DND-41 (cell line): ENCODE data around the gene OTOF.

Source experiments
- EZH2 ChIP-seq: IDR thresholded peaks from 3 replicates; pipeline ENCODE4 v1.6.1; 2012; ENCODE audit warnings: borderline replicate concordance, low read depth, mild to moderate bottlenecking, moderate library complexity, low read length, inconsistent platforms; ENCODE audit not compliant: severe bottlenecking
- TF ChIP-seq, protein P1 (sequence below): IDR thresholded peaks from 2 replicates; pipeline ENCODE4 v1.5.1; 2012; ENCODE audit warnings: borderline replicate concordance, low read length, moderate library complexity, mild to moderate bottlenecking; ENCODE audit not compliant: poor library complexity, severe bottlenecking; ENCODE audit errors: extremely low read depth

DNA sequence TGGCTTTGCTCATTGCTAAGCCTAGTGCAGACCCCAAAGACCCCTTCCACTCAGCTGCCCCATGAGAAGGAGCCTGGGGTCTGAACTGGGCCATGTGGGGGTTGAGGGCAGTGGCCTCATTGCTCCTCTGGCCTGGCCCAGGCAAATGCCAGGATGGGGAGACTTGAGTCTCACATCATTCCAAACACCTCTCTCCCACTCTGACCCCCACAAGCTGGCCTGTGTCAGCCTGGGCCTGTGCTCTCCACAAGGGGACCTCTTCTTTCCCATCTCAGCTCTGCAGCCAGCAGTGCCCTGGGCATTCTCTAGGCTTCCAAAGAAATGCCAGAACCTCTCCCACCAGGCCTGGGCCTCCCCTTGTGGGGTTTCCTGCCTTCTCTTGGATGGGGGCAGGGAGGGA, 45.8 kb upstream of the OTOF start:
- TF ChIP-seq, protein P1, sequence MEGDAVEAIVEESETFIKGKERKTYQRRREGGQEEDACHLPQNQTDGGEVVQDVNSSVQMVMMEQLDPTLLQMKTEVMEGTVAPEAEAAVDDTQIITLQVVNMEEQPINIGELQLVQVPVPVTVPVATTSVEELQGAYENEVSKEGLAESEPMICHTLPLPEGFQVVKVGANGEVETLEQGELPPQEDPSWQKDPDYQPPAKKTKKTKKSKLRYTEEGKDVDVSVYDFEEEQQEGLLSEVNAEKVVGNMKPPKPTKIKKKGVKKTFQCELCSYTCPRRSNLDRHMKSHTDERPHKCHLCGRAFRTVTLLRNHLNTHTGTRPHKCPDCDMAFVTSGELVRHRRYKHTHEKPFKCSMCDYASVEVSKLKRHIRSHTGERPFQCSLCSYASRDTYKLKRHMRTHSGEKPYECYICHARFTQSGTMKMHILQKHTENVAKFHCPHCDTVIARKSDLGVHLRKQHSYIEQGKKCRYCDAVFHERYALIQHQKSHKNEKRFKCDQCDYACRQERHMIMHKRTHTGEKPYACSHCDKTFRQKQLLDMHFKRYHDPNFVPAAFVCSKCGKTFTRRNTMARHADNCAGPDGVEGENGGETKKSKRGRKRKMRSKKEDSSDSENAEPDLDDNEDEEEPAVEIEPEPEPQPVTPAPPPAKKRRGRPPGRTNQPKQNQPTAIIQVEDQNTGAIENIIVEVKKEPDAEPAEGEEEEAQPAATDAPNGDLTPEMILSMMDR = no peak
- TF ChIP-seq EZH2 = no peak
